ENCODE results near the gene NADSYN1. TPM values are rescaled to one million over a fixed set of nuclear protein-coding genes. Genes with fewer than 3 reads are reported as not detected.
A peak's percentile ranks its signal among the peaks of the same experiment; 100 is the strongest.

The NADSYN1 gene
- total RNA-seq, 1 experiment from 2014 or later: 35.5 TPM

DNA sequence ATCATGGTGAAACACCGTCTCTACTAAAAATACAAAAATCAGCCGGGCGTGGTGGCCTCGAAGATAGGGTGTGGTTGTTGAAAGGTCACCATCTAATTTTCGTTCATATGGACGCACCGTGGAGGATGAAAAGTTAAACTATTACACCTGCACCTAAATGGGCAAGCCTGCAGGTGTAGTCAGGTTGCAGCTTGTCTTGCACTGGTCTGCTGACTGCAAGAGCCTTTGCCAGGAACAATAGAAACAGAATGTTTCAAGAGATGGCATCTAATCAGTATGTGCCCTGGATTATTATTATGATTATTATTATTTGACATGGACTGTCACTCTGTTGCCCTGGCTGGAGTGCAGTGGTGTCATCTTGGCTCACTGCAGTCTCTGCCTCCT lies 908 bp downstream of the NADSYN1 start:
- intact Hi-C loops (cut with micrococcal nuclease; ENCODE audit: unreplicated experiment): no loop called here
- ChIA-PET CTCF (no interaction called here), POLR2A (ENCODE audit: low non-redundant PET) (no interaction called here)
- Histone ChIP-seq H3K4me3 (ENCODE audit: low read depth, low read length, poor library complexity, severe bottlenecking) (peak overlapping the region; percentile 85), H3K27ac (ENCODE audit: low read depth, low read length, poor library complexity, severe bottlenecking) (no peak overlapping the region), H3K36me3 (ENCODE audit: insufficient read depth, low read length, poor library complexity, severe bottlenecking) (peaks cover 24% of the 10 kb centered on the region), H3K4me1 (ENCODE audit: insufficient read depth, low read length, poor library complexity, severe bottlenecking) (peaks cover 29% of the 10 kb centered on the region), H3K9me3 (ENCODE audit: low read depth, low read length, poor library complexity, severe bottlenecking) (no peaks in the 10 kb centered on the region), H3K27me3 (replicated peaks; ENCODE audit: insufficient read depth, low read depth, low read length, poor library complexity) (no peaks in the 10 kb centered on the region)
- no peak for DNase-seq (ENCODE audit: low spot score)
- no peak for TF ChIP-seq EZH2 (IDR thresholded peaks at IDR 0.05; ENCODE audit: borderline replicate concordance, low read depth, low read length, poor library complexity, severe bottlenecking)
- no peak for TF ChIP-seq CTCF (conservative IDR thresholded peaks at IDR 0.05; ENCODE audit: low read depth, low read length)
- BruUV-seq (replicated peaks): no TSS peak

GRCh38 chr11:71454470-71455113 lies 1.6 kb downstream of the NADSYN1 start:
- Histone ChIP-seq H3K27ac (ENCODE audit: low read depth, low read length, poor library complexity, severe bottlenecking) (no peak overlapping the region), H3K4me3 (ENCODE audit: low read depth, low read length, poor library complexity, severe bottlenecking) (peak overlapping the region; percentile 85), H3K9me3 (ENCODE audit: low read depth, low read length, poor library complexity, severe bottlenecking) (no peaks in the 10 kb centered on the region), H3K4me1 (ENCODE audit: insufficient read depth, low read length, poor library complexity, severe bottlenecking) (peaks cover 29% of the 10 kb centered on the region), H3K36me3 (ENCODE audit: insufficient read depth, low read length, poor library complexity, severe bottlenecking) (peaks cover 31% of the 10 kb centered on the region), H3K27me3 (replicated peaks; ENCODE audit: insufficient read depth, low read depth, low read length, poor library complexity) (no peaks in the 10 kb centered on the region)
- ChIA-PET CTCF (no interaction called here), POLR2A (ENCODE audit: low non-redundant PET) (no interaction called here)
- TF ChIP-seq CTCF (conservative IDR thresholded peaks at IDR 0.05; ENCODE audit: low read depth, low read length) (no peak), EZH2 (IDR thresholded peaks at IDR 0.05; ENCODE audit: borderline replicate concordance, low read depth, low read length, poor library complexity, severe bottlenecking) (no peak)
- BruUV-seq (replicated peaks): no TSS peak
- DNase-seq (ENCODE audit: low spot score): no peak
- intact Hi-C loops (cut with micrococcal nuclease; ENCODE audit: unreplicated experiment): no loop called here

DNA sequence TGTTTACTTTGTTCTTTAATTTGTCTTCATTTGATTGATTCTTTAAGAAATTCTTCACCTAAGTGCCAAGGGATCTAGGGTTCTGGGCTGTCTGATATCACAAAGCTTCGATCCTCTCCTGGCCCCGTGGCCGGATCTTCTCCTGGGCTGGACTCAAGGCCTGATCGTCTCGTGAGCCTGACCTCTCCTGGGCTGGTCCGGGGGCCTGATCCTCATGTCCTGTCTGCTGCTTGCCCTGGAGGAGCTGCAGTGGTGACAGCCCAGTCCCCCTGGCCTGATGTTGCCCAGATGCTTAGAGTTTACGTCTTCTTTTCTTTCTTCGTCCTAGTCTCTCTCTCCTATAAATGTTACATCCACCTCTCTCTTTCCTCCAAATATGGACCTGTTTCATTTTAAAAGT lies 3.3 kb downstream of the NADSYN1 start:
- Histone ChIP-seq H3K27ac (ENCODE audit: low read depth, low read length, poor library complexity, severe bottlenecking) (no peak overlapping the region), H3K4me3 (ENCODE audit: low read depth, low read length, poor library complexity, severe bottlenecking) (no peak overlapping the region), H3K36me3 (ENCODE audit: insufficient read depth, low read length, poor library complexity, severe bottlenecking) (peaks cover 41% of the 10 kb centered on the region), H3K4me1 (ENCODE audit: insufficient read depth, low read length, poor library complexity, severe bottlenecking) (peaks cover 19% of the 10 kb centered on the region), H3K9me3 (ENCODE audit: low read depth, low read length, poor library complexity, severe bottlenecking) (no peaks in the 10 kb centered on the region), H3K27me3 (replicated peaks; ENCODE audit: insufficient read depth, low read depth, low read length, poor library complexity) (no peaks in the 10 kb centered on the region)
- no TSS peak for BruUV-seq (replicated peaks)
- CTCF ChIA-PET: no interaction called here
- no peak for TF ChIP-seq EZH2 (IDR thresholded peaks at IDR 0.05; ENCODE audit: borderline replicate concordance, low read depth, low read length, poor library complexity, severe bottlenecking)
- no peak for TF ChIP-seq CTCF (conservative IDR thresholded peaks at IDR 0.05; ENCODE audit: low read depth, low read length)
- intact Hi-C loops (cut with micrococcal nuclease; ENCODE audit: unreplicated experiment): no loop called here
- no peak for DNase-seq (ENCODE audit: low spot score)
- POLR2A ChIA-PET (ENCODE audit: low non-redundant PET): no interaction called here
